NB4 (cell line): ENCODE measurements around the gene CLPTM1L.

Experiments
- MYC ChIP-seq: IDR thresholded peaks from 2 replicates; pipeline ENCODE4 v1.6.1; 2011; ENCODE audit warnings: low read depth, low read length
- POLR2A ChIP-seq: IDR thresholded peaks from 2 replicates; pipeline ENCODE4 v1.6.1; 2011; ENCODE audit warnings: mild to moderate bottlenecking; ENCODE audit not compliant: insufficient read length; ENCODE audit errors: extremely low read depth
- TF ChIP-seq, protein P1 (sequence below): IDR thresholded peaks from one replicate; pipeline ENCODE4 v1.5.1; 2012; ENCODE audit warnings: low read depth, low read length
- TF ChIP-seq, protein P2 (sequence below): IDR thresholded peaks from 2 replicates; pipeline ENCODE4 v1.6.1; 2011; ENCODE audit warnings: low read depth, low read length

- TF ChIP-seq, protein P1, sequence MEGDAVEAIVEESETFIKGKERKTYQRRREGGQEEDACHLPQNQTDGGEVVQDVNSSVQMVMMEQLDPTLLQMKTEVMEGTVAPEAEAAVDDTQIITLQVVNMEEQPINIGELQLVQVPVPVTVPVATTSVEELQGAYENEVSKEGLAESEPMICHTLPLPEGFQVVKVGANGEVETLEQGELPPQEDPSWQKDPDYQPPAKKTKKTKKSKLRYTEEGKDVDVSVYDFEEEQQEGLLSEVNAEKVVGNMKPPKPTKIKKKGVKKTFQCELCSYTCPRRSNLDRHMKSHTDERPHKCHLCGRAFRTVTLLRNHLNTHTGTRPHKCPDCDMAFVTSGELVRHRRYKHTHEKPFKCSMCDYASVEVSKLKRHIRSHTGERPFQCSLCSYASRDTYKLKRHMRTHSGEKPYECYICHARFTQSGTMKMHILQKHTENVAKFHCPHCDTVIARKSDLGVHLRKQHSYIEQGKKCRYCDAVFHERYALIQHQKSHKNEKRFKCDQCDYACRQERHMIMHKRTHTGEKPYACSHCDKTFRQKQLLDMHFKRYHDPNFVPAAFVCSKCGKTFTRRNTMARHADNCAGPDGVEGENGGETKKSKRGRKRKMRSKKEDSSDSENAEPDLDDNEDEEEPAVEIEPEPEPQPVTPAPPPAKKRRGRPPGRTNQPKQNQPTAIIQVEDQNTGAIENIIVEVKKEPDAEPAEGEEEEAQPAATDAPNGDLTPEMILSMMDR: no peak
- TF ChIP-seq POLR2A (no peak), MYC (no peak)
- TF ChIP-seq, protein P2, sequence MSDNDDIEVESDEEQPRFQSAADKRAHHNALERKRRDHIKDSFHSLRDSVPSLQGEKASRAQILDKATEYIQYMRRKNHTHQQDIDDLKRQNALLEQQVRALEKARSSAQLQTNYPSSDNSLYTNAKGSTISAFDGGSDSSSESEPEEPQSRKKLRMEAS: no peak
Observed at GRCh38 chr5:1335540-1336095, 9.3 kb downstream of the CLPTM1L start.
